DMS 273 treated with DMSO at 0.1 percent for 48 hours (cell line): ENCODE results near the gene CHCHD6.

Experiments
- DNase-seq: peaks from one replicate; lab custom pipeline; 2025; lab: John Stamatoyannopoulos, UW

CHCHD6 gene

GRCh38 chr3:126826693-126827092 lies 122.7 kb downstream of the CHCHD6 start:
- no peak for DNase-seq

GRCh38 chr3:126827121-126827520 lies 123.1 kb downstream of the CHCHD6 start:
- no peak for DNase-seq

- DNase-seq = no peak
Observed at GRCh38 chr3:126828306-126828705, 124.3 kb downstream of the CHCHD6 start.

GRCh38 chr3:126832933-126833332 lies 128.9 kb downstream of the CHCHD6 start:
- DNase-seq = no peak

- DNase-seq = no peak
Observed at GRCh38 chr3:126834596-126835471, 130.8 kb downstream of the CHCHD6 start.

- no peak for DNase-seq
Observed at GRCh38 chr3:126835472-126836219, 131.6 kb downstream of the CHCHD6 start.

- no peak for DNase-seq
Observed at GRCh38 chr3:126836220-126836860, 132.3 kb downstream of the CHCHD6 start.

GRCh38 chr3:126837773-126838172 lies 133.7 kb downstream of the CHCHD6 start:
- no peak for DNase-seq

- DNase-seq = no peak
Observed at GRCh38 chr3:126845920-126846715, 142.1 kb downstream of the CHCHD6 start.

GRCh38 chr3:126847061-126847460 lies 143.0 kb downstream of the CHCHD6 start:
- no peak for DNase-seq

GRCh38 chr3:126848991-126849390 lies 145.0 kb downstream of the CHCHD6 start:
- DNase-seq = no peak

- no peak for DNase-seq
Observed at GRCh38 chr3:126849768-126850167, 145.7 kb downstream of the CHCHD6 start.

- DNase-seq = no peak
Observed at GRCh38 chr3:126850370-126851085, 146.5 kb downstream of the CHCHD6 start.

- DNase-seq = no peak
Observed at GRCh38 chr3:126851382-126851781, 147.3 kb downstream of the CHCHD6 start.

- DNase-seq = no peak
Observed at GRCh38 chr3:126851934-126852333, 147.9 kb downstream of the CHCHD6 start.

GRCh38 chr3:126852511-126852910 lies 148.5 kb downstream of the CHCHD6 start:
- no peak for DNase-seq

GRCh38 chr3:126854666-126855065 lies 150.6 kb downstream of the CHCHD6 start:
- no peak for DNase-seq

- no peak for DNase-seq
Observed at GRCh38 chr3:126855374-126855773, 151.3 kb downstream of the CHCHD6 start.

GRCh38 chr3:126857928-126858327 lies 153.9 kb downstream of the CHCHD6 start:
- DNase-seq = no peak

GRCh38 chr3:126858401-126858800 lies 154.4 kb downstream of the CHCHD6 start:
- no peak for DNase-seq

- no peak for DNase-seq
Observed at GRCh38 chr3:126858887-126859286, 154.8 kb downstream of the CHCHD6 start.
